HG02870 (cell line): ENCODE measurements around the gene TLCD3B.
A peak's percentile ranks its signal among the peaks of the same experiment; 100 is the strongest.

Experiments used
- ATAC-seq: cut with Tn5 transposase; IDR thresholded peaks from one replicate; pipeline ENCODE4 v1.9.1; 2021; ENCODE audit warnings: mild to moderate bottlenecking, moderate library complexity; ENCODE audit not compliant: unreplicated experiment

Gene TLCD3B

GRCh38 chr16:30006659-30007377, 24.3 kb downstream of the TLCD3B start:
- ATAC-seq, result no peak

DNA sequence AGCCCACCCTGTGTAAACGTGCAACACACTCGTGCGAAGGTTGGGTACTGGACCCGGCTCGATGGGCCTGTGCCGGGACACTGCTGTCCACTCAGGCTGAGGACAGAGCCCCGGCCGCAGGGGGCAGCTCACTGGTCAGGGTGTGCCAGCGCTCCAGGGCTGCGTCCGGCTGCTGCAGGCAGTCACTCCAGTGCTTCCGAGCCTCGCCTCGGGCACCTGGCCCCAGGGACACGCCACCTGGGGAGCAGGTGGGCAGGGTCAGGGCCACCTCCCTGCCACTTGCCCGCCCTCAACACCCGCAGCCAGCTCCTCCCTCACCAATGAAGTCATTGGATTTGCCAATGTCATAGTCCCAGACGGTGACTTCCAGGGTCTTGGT, 25.0 kb downstream of the TLCD3B start:
- no peak for ATAC-seq

- no peak for ATAC-seq
These were observed 25.6 kb downstream of the TLCD3B start for GRCh38 chr16:30005341-30006094.

- no peak for ATAC-seq
These were observed 26.2 kb downstream of the TLCD3B start for GRCh38 chr16:30004811-30005242.

- ATAC-seq, result no peak
These were observed 26.7 kb downstream of the TLCD3B start for GRCh38 chr16:30004424-30004776.

DNA sequence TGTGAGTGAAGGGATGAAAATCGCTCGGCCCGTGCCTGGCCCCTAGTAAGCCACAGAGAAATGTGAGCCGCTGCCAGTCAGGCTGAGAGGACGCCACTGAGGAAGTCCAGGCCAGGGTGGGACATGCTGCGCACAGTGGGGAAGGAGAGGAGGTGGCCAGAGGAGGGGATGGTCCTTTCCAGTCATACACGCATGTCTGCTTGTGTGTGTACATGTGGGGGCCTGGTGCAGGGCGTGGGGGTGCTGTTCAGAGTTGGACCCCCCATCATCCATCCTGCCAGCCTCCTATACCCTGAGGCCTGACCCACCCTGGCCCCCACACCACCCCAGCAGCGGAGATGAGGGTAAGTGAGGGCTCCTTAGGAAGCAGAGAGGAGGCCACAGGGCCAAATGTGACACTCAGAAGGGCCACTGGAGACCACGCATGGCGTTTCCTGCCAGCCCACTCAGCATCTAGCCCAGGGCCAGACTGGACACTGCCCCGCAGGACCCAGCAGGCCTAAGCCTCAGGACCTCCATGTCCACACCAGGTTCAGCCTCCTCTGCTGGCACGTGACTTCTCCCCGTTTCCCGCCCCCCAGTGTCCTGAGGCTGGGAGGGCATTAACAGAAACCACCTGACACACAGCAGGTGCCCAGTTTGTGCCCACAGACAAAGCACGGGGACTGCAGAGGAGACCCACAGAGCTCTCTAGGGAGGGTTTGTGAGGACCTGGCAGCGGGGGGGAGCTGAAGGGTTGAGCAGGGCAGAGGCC, 27.2 kb downstream of the TLCD3B start:
- no peak for ATAC-seq

DNA sequence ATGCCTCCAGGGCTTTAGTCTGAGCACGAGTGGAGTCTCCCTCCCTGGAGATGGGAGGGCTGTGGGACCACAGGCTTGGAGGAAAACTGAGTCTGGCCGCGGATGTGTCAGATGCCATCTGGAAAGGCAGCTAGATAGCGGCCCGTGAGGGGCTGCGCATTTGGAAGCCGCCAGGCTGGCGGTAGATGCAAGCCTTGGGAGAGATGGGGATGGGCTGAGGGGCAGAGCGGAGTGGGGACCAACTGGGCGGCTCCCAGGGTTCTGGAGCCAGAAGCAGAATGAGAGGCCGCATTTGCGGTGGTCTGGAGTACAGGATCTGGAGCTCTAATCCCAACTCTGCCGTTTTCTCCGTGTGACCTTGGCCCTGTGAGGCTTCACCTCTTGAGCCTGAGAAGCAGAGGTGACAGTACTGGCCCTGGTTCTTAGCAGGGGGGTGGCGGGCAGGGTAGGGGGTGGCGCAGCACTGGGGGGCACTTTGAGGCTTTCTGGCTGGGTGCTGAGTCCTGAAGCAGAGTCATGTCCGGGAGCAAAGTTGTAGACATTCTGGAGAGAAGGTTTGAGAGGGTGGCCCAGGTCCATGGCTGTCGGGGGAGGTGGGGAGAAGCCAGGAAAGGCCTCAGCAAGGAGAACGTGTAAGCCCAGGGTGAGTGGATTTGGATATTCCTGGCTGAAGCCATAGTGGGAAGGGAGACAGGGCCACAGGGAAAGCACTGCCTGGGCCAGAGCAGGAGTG, 28.3 kb downstream of the TLCD3B start:
- ATAC-seq, result no peak

DNA sequence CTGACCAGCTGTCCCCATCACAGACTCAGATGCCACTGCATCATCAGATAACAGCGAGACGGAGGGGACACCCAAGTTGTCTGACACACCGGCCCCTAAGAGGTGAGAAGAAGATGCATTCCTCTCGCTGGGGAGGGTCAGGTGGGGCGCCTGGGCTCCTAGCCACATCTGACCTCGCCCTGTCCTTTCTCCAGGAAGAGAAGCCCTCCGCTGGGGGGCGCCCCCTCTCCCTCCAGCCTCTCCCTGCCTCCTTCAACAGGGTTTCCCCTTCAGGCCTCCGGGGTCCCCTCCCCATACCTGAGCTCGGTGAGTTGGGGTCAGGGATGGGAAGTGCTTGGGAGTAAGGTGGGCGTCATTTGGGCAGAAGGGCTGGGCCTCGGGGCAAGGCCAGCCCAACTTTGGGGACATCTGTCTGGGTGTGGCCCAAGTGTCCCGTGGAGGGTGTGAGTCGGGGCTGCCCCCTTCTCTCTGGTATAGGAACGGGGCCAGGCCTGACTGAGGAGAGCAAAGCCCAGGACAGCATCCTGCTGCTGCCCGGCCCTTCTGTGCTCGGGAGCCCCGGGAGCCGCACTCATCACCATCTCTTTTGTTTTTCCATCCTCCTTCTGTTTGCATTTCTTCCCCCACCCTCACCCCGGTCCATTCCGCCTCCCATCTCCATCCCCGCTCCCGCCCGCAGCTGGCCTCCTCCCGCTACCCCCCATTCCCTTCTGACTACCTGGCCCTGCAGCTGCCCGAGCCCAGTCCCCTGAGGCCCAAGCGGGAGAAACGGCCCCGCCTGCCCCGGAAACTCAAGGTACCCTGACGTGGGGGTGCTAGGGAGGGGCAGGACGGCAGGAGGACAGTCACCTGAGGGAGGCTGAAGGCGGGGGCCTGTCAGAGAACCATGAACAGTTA, 30.1 kb downstream of the TLCD3B start:
- no peak for ATAC-seq

DNA sequence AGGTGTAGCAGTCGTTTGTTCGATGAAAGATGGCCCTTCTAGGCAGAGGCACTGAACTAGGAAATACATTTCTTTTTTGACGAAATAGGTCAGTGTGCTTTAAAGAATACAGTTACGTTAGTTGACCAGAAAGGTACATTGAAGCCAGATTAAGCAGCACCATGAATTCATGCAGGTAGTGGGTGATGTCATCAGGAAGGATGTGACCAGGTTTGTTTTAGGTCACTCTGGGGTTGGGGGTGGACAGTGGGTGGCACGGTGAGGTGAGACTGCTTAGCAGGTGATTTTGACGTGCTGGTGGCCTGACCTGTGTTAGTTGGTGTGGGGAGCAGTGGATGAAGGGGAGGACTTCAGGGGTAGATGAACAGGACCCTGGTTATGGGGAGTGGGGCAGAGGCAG, 31.5 kb downstream of the TLCD3B start:
- no peak for ATAC-seq

DNA sequence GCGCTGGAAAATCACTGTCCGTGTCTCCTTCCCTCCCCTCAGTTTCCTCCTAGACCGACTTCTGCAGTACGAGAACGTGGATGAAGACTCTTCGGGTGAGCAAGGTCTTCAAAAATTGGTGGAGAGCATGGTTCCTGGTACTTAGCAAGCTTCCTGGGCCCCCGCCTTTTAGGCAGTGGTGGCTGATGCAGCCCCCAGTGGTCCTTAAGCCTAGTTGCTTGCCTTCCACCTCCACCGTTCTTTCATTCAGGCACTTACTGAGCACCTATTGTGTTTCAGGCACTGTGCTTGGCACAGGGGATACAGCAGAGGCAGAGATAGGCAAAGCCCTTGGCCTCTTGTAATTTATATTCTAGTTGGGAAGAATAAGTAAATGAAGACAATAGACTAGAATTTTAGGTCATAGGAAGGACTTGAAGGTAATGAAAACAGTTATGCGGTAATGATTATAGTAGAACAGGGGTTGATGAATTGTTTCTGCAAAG, 34.3 kb downstream of the TLCD3B start:
- no peak for ATAC-seq

DNA sequence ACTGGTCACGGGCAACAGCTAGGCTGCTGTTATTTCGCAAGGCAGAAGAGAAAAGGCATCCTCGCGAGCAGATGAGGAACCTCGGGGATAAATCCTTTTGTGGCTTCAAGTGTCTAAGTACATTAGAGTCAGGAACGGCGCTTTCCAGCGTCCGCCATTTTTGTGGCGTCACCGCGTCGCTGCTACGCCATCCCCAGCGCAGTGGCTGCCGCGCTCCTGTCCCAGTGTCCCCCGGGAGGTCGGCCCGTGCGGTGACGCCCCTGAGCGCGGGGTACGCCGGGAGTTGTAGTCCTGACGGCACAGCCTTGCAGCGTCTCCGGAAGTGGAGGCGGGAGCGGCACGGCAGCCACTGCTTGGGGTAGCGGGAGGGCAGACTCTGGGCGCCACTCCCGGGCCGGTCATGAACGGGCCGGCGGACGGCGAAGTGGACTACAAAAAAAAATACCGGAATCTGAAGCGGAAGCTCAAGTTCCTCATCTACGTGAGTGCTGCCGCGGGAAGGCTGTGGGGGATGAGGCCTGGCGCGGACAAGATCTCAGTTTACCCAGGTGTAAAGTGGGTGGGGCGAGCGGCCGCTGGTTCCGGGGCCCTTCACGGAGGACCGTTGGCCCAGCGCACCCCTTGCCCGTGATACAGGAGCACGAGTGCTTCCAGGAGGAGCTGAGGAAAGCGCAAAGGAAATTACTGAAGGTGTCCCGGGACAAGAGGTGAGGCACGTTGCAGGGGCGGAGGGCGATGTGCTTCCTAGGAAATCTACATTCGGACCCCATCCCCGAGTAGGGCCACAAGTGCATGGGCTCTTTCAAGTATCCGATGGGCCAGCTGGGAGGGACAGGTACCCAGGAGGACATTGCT, 34.9 kb downstream of the TLCD3B start, which contains the start of gene INO80E:
TSS of gene INO80E (plus strand) at position 331 of the 855 bp plus-strand sequence. CDS start at position 401, 70 bp downstream.
- peak; percentile 84 for ATAC-seq

GRCh38 chr16:29995324-29995910, 35.7 kb downstream of the TLCD3B start, which contains the start of gene HIRIP3:
TSS of gene HIRIP3 (minus strand) at chr16:29995617. CDS start at chr16:29995605, 12 bp downstream.
- peak; percentile 44 for ATAC-seq

GRCh38 chr16:29994600-29995323, 36.3 kb downstream of the TLCD3B start:
- ATAC-seq, result no peak

GRCh38 chr16:29993903-29994599, 37.0 kb downstream of the TLCD3B start:
- ATAC-seq, result no peak

DNA sequence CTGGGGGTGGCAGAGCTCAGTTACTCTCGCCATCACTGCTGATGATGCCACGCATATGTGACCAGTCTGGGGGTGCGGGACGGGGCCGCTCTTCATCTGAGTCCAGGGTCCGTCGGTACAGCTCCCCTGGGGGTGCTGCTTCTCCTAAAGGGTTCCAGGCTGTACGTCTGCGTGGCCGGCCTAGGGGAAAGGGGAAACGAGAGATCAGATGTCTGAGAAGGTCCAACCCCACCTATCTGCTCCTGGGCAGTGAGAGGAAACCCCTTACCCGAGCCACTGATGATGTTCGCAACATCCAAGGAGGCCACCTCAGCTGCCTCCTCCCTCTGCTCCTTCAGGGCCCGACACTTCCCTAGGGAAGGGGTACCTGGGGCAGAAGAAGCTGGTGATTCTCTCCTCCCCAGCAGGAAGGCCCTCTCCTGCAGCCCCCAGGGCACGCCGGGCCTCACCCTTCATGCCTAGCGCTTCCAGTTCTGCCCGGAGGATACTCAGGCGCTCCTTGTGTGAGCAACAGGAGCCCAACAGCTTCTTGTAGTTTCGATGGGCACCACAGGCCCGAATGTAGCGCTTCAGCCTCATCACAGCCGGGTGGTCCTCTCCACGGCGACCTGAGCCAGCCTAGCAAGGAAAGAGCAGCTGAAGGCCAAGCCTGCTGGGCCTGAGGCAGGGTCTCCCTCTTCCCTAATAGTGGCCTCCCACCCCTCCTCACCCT, 37.7 kb downstream of the TLCD3B start:
- ATAC-seq, result no peak

DNA sequence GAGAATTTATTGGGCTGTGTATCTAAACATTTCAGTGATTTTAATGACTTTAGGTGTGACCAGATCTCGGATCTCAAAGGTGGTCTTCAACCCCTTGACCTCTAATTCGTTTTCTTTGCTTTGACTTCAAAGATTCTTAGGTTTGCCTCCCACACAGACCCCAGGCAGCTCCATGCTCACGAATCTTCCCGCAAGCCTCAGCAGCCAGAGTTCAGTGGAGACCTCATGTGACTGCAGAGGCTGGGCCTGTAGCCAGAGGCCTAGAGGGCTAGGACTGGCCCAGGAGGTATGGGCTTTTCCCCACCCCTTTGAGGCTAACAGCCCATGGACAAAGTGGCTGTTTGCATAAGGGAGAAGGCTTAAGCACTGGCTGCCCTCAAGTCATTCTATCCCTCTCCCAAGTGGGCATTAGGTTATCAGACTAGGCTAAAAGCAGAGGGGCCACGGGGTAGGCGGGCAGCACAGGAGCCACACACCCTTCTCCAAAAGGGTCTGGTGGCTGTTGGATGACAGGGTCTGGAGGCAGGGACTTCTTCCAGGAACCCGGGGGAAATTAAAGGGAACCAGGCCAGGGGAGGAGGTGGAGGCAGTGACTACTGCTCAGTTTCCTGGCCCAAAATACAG, 38.6 kb downstream of the TLCD3B start:
- ATAC-seq, result no peak
